ENCODE measurements around the gene ETV2.
"Not testable (repeated sequence)": the region's sequence is repeated elsewhere in the genome, so short reads cannot be mapped to it uniquely, and the experiment has no call there.

Gene ETV2

DNA sequence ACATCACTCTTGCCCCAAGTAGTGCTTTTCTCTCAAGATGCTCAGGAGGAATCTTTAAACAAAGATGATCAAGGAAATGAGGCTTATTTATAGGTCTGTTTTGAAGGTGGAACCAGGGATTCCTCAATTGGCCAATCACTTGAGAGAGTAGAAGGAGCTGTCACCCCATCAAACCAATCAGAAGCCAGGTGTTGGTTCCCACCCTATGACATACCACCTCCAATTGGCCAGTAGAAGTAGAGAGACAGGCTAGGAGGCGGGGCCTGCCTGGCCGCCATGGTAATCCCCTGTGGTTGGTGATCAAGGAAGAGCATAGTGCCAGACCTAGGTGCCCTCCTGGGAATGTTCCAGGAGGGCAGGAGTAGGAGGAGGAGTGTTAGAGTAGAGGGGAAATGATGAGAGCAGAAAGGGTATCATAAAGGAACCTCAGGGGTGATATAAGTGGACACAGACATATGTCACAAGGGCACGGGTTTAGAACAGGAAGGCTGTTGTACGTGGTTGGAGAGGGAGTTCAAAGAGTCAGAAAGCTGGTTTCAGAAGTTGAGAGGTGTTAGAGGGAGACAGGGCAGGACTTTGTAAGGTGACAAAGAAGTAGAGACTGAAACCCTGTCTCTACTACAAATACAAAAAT, 45.1 kb upstream of the ETV2 start:
- 78% methylated on average over 4 of the region's 4 CpGs for WGBS
- Histone ChIP-seq H3K4ac (ENCODE audit: low read depth in 1 of 2, low read length in 2 of 2) (no peak overlapping the region), H2AK5ac (ENCODE audit: low read length, severe bottlenecking) (no peak overlapping the region), H3K9me3 (ENCODE audit: control insufficient read depth, low read length) (no peaks in the 10 kb centered on the region), H2BK5ac (ENCODE audit: low read depth, low read length, poor library complexity, severe bottlenecking) (no peak overlapping the region), H2BK12ac (ENCODE audit: low read length in 2 of 2) (no peak overlapping the region), H3K4me2 (ENCODE audit: low read length, poor library complexity, severe bottlenecking) (no peak overlapping the region), H3K27me3 (ENCODE audit: control insufficient read depth in 1 of 2, insufficient read depth in 1 of 2, low read length in 2 of 2) (peaks cover 0 to 13% of the 10 kb centered on the region in 2 experiments), H4K91ac (ENCODE audit: low read length) (no peak overlapping the region), H3K9ac (ENCODE audit: low read length) (no peak overlapping the region), H2BK120ac (ENCODE audit: low read depth, low read length) (no peak overlapping the region), H3K4me3 (ENCODE audit: insufficient read depth in 1 of 2, low read depth in 1 of 2, low read length in 2 of 2) (no peak overlapping the region), H2BK15ac (ENCODE audit: low read depth, poor library complexity, severe bottlenecking) (no peak overlapping the region), H3K4me1 (ENCODE audit: control insufficient read depth, insufficient read depth, low read depth, low read length) (no peaks in the 10 kb centered on the region), H3K14ac (ENCODE audit: low read length in 2 of 2) (no peak overlapping the region), H3K23ac (ENCODE audit: low read length in 2 of 2) (no peak overlapping the region), H3K79me1 (replicated peaks; ENCODE audit: low read length, poor library complexity, severe bottlenecking) (no peaks in the 10 kb centered on the region), H2AFZ (ENCODE audit: low read depth, low read length) (no peak overlapping the region), H3K27ac (ENCODE audit: low read length, poor library complexity, severe bottlenecking) (no peak overlapping the region), H3K36me3 (ENCODE audit: control insufficient read depth in 1 of 2, insufficient read depth in 2 of 2, low read depth in 1 of 2, low read length in 2 of 2) (no peaks in the 10 kb centered on the region), H4K8ac (ENCODE audit: low read length) (no peak overlapping the region), H3K18ac (ENCODE audit: low read depth in 1 of 2, low read length in 2 of 2) (no peak overlapping the region)
- DNase-seq, result peak; percentile 14

DNA sequence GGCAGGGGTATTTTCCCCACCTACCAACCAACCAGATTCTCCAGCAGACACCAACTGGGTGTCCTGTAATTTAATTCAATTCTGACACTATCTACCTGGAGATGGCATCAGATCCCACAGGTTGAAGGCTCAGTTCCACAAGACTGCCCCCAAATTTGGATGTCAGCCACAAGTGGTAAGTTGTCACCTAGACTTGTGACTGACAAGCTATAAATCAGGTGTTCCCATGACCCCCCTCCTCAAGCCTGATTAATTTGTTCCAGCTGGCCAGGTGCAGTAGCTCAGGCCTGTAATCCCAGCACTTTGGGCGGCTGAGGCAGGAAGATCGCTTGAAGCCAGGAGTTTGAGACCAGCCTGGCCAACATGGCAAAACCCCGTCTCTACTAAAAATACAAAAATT, 39.6 kb upstream of the ETV2 start:
- no peak overlapping the region for H2AK5ac ChIP-seq (ENCODE audit: low read length, severe bottlenecking)
- no peaks in the 10 kb centered on the region for H3K36me3 ChIP-seq (ENCODE audit: control insufficient read depth in 1 of 2, insufficient read depth in 2 of 2, low read depth in 1 of 2, low read length in 2 of 2)
- no peak overlapping the region for H4K8ac ChIP-seq (ENCODE audit: low read length)
- peaks cover 0 to 12% of the 10 kb centered on the region in 2 experiments for H3K27me3 ChIP-seq (ENCODE audit: control insufficient read depth in 1 of 2, insufficient read depth in 1 of 2, low read length in 2 of 2)
- no peaks in the 10 kb centered on the region for H3K79me1 ChIP-seq (replicated peaks; ENCODE audit: low read length, poor library complexity, severe bottlenecking)
- peaks cover 1% of the 10 kb centered on the region for H3K4me1 ChIP-seq (ENCODE audit: control insufficient read depth, insufficient read depth, low read depth, low read length)
- H3K4me3 ChIP-seq (ENCODE audit: insufficient read depth in 1 of 2, low read depth in 1 of 2, low read length in 2 of 2), result no peak overlapping the region
- no peak overlapping the region for H3K23ac ChIP-seq (ENCODE audit: low read length in 2 of 2)
- peaks cover 4% of the 10 kb centered on the region for H3K9me3 ChIP-seq (ENCODE audit: control insufficient read depth, low read length)
- no peak overlapping the region for H3K4me2 ChIP-seq (ENCODE audit: low read length, poor library complexity, severe bottlenecking)
- H3K9ac ChIP-seq (ENCODE audit: low read length), result no peak overlapping the region
- H3K27ac ChIP-seq (ENCODE audit: low read length, poor library complexity, severe bottlenecking), result no peak overlapping the region
- H2BK12ac ChIP-seq (ENCODE audit: low read length in 2 of 2), result no peak overlapping the region
- no peak overlapping the region for H2BK15ac ChIP-seq (ENCODE audit: low read depth, poor library complexity, severe bottlenecking)
- H2BK120ac ChIP-seq (ENCODE audit: low read depth, low read length), result no peak overlapping the region
- no peak overlapping the region for H3K4ac ChIP-seq (ENCODE audit: low read depth in 1 of 2, low read length in 2 of 2)
- no peak overlapping the region for H4K91ac ChIP-seq (ENCODE audit: low read length)
- no peak overlapping the region for H3K18ac ChIP-seq (ENCODE audit: low read depth in 1 of 2, low read length in 2 of 2)
- H2AFZ ChIP-seq (ENCODE audit: low read depth, low read length), result no peak overlapping the region
- no peak overlapping the region for H3K14ac ChIP-seq (ENCODE audit: low read length in 2 of 2)
- DNase-seq, result no peak
- 100% methylated on average over 2 of the region's 3 CpGs for WGBS
- no peak overlapping the region for H2BK5ac ChIP-seq (ENCODE audit: low read depth, low read length, poor library complexity, severe bottlenecking)

DNA sequence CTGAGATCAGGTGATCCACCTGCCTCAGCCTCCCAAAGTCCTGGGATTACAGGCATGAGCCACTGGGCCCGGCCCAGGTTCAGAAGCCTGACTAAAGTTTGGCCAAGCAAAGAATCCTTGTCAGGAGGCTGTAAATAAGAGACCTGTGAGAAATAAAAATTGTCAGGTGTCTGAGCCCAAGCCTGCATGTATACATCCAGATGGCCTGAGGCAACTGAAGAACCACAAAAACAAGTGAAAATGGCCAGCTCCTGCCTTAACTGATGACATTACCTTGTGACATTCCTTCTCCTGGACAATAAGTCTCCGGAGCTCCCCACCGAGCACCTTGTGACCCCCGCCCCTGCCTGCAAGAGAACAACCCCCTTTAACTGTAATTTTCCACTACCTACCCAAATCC, 37.1 kb upstream of the ETV2 start:
- not testable (repeated sequence) for H4K8ac ChIP-seq (ENCODE audit: low read length); H2BK120ac ChIP-seq (ENCODE audit: low read depth, low read length); H3K4me2 ChIP-seq (ENCODE audit: low read length, poor library complexity, severe bottlenecking); H2AFZ ChIP-seq (ENCODE audit: low read depth, low read length); H3K9ac ChIP-seq (ENCODE audit: low read length); H3K4ac ChIP-seq (ENCODE audit: low read depth in 1 of 2, low read length in 2 of 2); H3K4me1 ChIP-seq (ENCODE audit: control insufficient read depth, insufficient read depth, low read depth, low read length); H4K91ac ChIP-seq (ENCODE audit: low read length); H3K18ac ChIP-seq (ENCODE audit: low read depth in 1 of 2, low read length in 2 of 2); H3K14ac ChIP-seq (ENCODE audit: low read length in 2 of 2); H2BK15ac ChIP-seq (ENCODE audit: low read depth, poor library complexity, severe bottlenecking); H3K23ac ChIP-seq (ENCODE audit: low read length in 2 of 2); H3K27ac ChIP-seq (ENCODE audit: low read length, poor library complexity, severe bottlenecking); H2BK5ac ChIP-seq (ENCODE audit: low read depth, low read length, poor library complexity, severe bottlenecking); H3K79me1 ChIP-seq (replicated peaks; ENCODE audit: low read length, poor library complexity, severe bottlenecking); H3K36me3 ChIP-seq (ENCODE audit: control insufficient read depth in 1 of 2, insufficient read depth in 2 of 2, low read depth in 1 of 2, low read length in 2 of 2); H2AK5ac ChIP-seq (ENCODE audit: low read length, severe bottlenecking); DNase-seq; H2BK12ac ChIP-seq (ENCODE audit: low read length in 2 of 2); H3K4me3 ChIP-seq (ENCODE audit: insufficient read depth in 1 of 2, low read depth in 1 of 2, low read length in 2 of 2)
- peaks cover 0 to 12% of the 10 kb centered on the region in 2 experiments for H3K27me3 ChIP-seq (ENCODE audit: control insufficient read depth in 1 of 2, insufficient read depth in 1 of 2, low read length in 2 of 2)
- H3K9me3 ChIP-seq (ENCODE audit: control insufficient read depth, low read length), result peaks cover 16% of the 10 kb centered on the region
- WGBS, result 80% methylated on average over 4 of the region's 4 CpGs

GRCh38 chr19:35607170-35607569, 34.4 kb upstream of the ETV2 start:
- not testable (repeated sequence) for H3K36me3 ChIP-seq (ENCODE audit: control insufficient read depth in 1 of 2, insufficient read depth in 2 of 2, low read depth in 1 of 2, low read length in 2 of 2); H3K4ac ChIP-seq (ENCODE audit: low read depth in 1 of 2, low read length in 2 of 2); H2BK15ac ChIP-seq (ENCODE audit: low read depth, poor library complexity, severe bottlenecking); H3K14ac ChIP-seq (ENCODE audit: low read length in 2 of 2); H3K9ac ChIP-seq (ENCODE audit: low read length); H3K79me1 ChIP-seq (replicated peaks; ENCODE audit: low read length, poor library complexity, severe bottlenecking); H2BK120ac ChIP-seq (ENCODE audit: low read depth, low read length); H3K4me3 ChIP-seq (ENCODE audit: insufficient read depth in 1 of 2, low read depth in 1 of 2, low read length in 2 of 2); H3K27ac ChIP-seq (ENCODE audit: low read length, poor library complexity, severe bottlenecking); H3K4me1 ChIP-seq (ENCODE audit: control insufficient read depth, insufficient read depth, low read depth, low read length); H2AK5ac ChIP-seq (ENCODE audit: low read length, severe bottlenecking); H4K91ac ChIP-seq (ENCODE audit: low read length); H2BK12ac ChIP-seq (ENCODE audit: low read length in 2 of 2); H3K23ac ChIP-seq (ENCODE audit: low read length in 2 of 2); H2AFZ ChIP-seq (ENCODE audit: low read depth, low read length); H3K4me2 ChIP-seq (ENCODE audit: low read length, poor library complexity, severe bottlenecking); H4K8ac ChIP-seq (ENCODE audit: low read length); H2BK5ac ChIP-seq (ENCODE audit: low read depth, low read length, poor library complexity, severe bottlenecking); DNase-seq; H3K18ac ChIP-seq (ENCODE audit: low read depth in 1 of 2, low read length in 2 of 2)
- H3K27me3 ChIP-seq (ENCODE audit: control insufficient read depth in 1 of 2, insufficient read depth in 1 of 2, low read length in 2 of 2), result peaks cover 5 to 10% of the 10 kb centered on the region in 2 experiments
- H3K9me3 ChIP-seq (ENCODE audit: control insufficient read depth, low read length), result peaks cover 16% of the 10 kb centered on the region
- 75% methylated on average over 3 of the region's 8 CpGs for WGBS
